ENCODE measurements around the gene NDUFA12. TPM values are rescaled to one million over a fixed set of nuclear protein-coding genes. Genes with fewer than 3 reads are reported as not detected.

NDUFA12 gene
- total RNA-seq, 2 donors from 2014 or later = 63.5 to 67.1 TPM

GRCh38 chr12:94973221-94973620 lies 30.3 kb downstream of the NDUFA12 start:
- DNase-seq (ENCODE audit: low spot score) (no peak), ATAC-seq (ENCODE audit: insufficient number of reproducible peaks, low FRiP score, low read depth) (no peak)
- no peaks in the 10 kb centered on the region for H3K27me3 ChIP-seq (replicated peaks; ENCODE audit: insufficient read depth)
- H3K4me3 ChIP-seq = no peak overlapping the region
- no peak for TF ChIP-seq CTCF (IDR thresholded peaks at IDR 0.05)
- H3K9me3 ChIP-seq = no peaks in the 10 kb centered on the region
- no peaks in the 10 kb centered on the region for H3K4me1 ChIP-seq (ENCODE audit: control insufficient read depth in 1 of 2, low read depth in 2 of 2)
- H3K36me3 ChIP-seq = no peaks in the 10 kb centered on the region
- no peak overlapping the region for H3K27ac ChIP-seq

GRCh38 chr12:94972795-94973194 lies 30.7 kb downstream of the NDUFA12 start:
- H3K4me1 ChIP-seq (ENCODE audit: control insufficient read depth in 1 of 2, low read depth in 2 of 2) = no peaks in the 10 kb centered on the region
- DNase-seq (ENCODE audit: low spot score) (no peak), ATAC-seq (ENCODE audit: insufficient number of reproducible peaks, low FRiP score, low read depth) (no peak)
- TF ChIP-seq CTCF (IDR thresholded peaks at IDR 0.05) = no peak
- no peaks in the 10 kb centered on the region for H3K9me3 ChIP-seq
- H3K36me3 ChIP-seq = no peaks in the 10 kb centered on the region
- no peaks in the 10 kb centered on the region for H3K27me3 ChIP-seq (replicated peaks; ENCODE audit: insufficient read depth)
- no peak overlapping the region for H3K4me3 ChIP-seq
- no peak overlapping the region for H3K27ac ChIP-seq

- no peaks in the 10 kb centered on the region for H3K4me1 ChIP-seq (ENCODE audit: control insufficient read depth in 1 of 2, low read depth in 2 of 2)
- no peaks in the 10 kb centered on the region for H3K36me3 ChIP-seq
- TF ChIP-seq CTCF (IDR thresholded peaks at IDR 0.05) = no peak
- no peak for DNase-seq (ENCODE audit: low spot score)
- H3K27ac ChIP-seq = no peak overlapping the region
- no peak overlapping the region for H3K4me3 ChIP-seq
- no peaks in the 10 kb centered on the region for H3K27me3 ChIP-seq (replicated peaks; ENCODE audit: insufficient read depth)
- ATAC-seq (ENCODE audit: insufficient number of reproducible peaks, low FRiP score, low read depth) = no peak
- H3K9me3 ChIP-seq = no peaks in the 10 kb centered on the region
Observed at GRCh38 chr12:94971923-94972322, 31.6 kb downstream of the NDUFA12 start.

- Histone ChIP-seq H3K9me3 (no peaks in the 10 kb centered on the region), H3K4me1 (ENCODE audit: control insufficient read depth in 1 of 2, low read depth in 2 of 2) (no peaks in the 10 kb centered on the region), H3K27me3 (replicated peaks; ENCODE audit: insufficient read depth) (no peaks in the 10 kb centered on the region), H3K27ac (no peak overlapping the region), H3K4me3 (no peak overlapping the region), H3K36me3 (no peaks in the 10 kb centered on the region)
- DNase-seq (ENCODE audit: low spot score) (no peak), ATAC-seq (ENCODE audit: insufficient number of reproducible peaks, low FRiP score, low read depth) (no peak)
- no peak for TF ChIP-seq CTCF (IDR thresholded peaks at IDR 0.05)
Observed at GRCh38 chr12:94970560-94970959, 32.9 kb downstream of the NDUFA12 start.

GRCh38 chr12:94969424-94969823 lies 34.1 kb downstream of the NDUFA12 start:
- ATAC-seq (ENCODE audit: insufficient number of reproducible peaks, low FRiP score, low read depth) = no peak
- H3K4me3 ChIP-seq = no peak overlapping the region
- TF ChIP-seq CTCF (IDR thresholded peaks at IDR 0.05) = no peak

More at GRCh38 chr12:94969424-94969823, 34.1 kb downstream of the NDUFA12 start:
- no peak for DNase-seq (ENCODE audit: low spot score)
- no peaks in the 10 kb centered on the region for H3K27me3 ChIP-seq (replicated peaks; ENCODE audit: insufficient read depth)
- H3K9me3 ChIP-seq = no peaks in the 10 kb centered on the region
- H3K27ac ChIP-seq = no peak overlapping the region
- H3K4me1 ChIP-seq (ENCODE audit: control insufficient read depth in 1 of 2, low read depth in 2 of 2) = no peaks in the 10 kb centered on the region
- no peaks in the 10 kb centered on the region for H3K36me3 ChIP-seq
